H9 (cell line): ENCODE results near the gene PDPK1. TPM values are rescaled to one million over a fixed set of nuclear protein-coding genes. Genes with fewer than 3 reads are reported as not detected.
A peak's percentile ranks its signal among the peaks of the same experiment; 100 is the strongest.
"Not testable (repeated sequence)": the region's sequence is repeated elsewhere in the genome, so short reads cannot be mapped to it uniquely, and the experiment has no call there.

ENCODE experiments used
- DNase-seq: peaks from one replicate; pipeline ENCODE4 v3.0.0-alpha.2; 2017
- H2AFZ ChIP-seq: one replicate; pipeline ENCODE4 v1.6.1; 2013; ENCODE audit warnings: mild to moderate bottlenecking, low read length, control low read depth, moderate library complexity
- H2AK5ac ChIP-seq: 2 replicates; pipeline ENCODE4 v1.6.1; 2013; ENCODE audit warnings: low read length, control low read depth, mixed read lengths; ENCODE audit not compliant: insufficient read length
- H2BK120ac ChIP-seq: one replicate; pipeline ENCODE4 v1.6.1; 2013; ENCODE audit warnings: low read depth, mild to moderate bottlenecking, low read length, control low read depth, inconsistent platforms; ENCODE audit not compliant: poor library complexity, severe bottlenecking
- H2BK12ac ChIP-seq: 2 replicates; pipeline ENCODE4 v1.6.1; 2013; ENCODE audit warnings: low read length, control low read depth, mixed read lengths, low read depth; ENCODE audit not compliant: insufficient read length
- H2BK15ac ChIP-seq: 2 replicates; pipeline ENCODE4 v1.6.1; 2013; ENCODE audit warnings: low read depth, low read length, control low read depth
- H2BK20ac ChIP-seq: one replicate; pipeline ENCODE4 v1.6.1; 2013; ENCODE audit warnings: low read depth, mild to moderate bottlenecking, low read length, control low read depth, inconsistent platforms; ENCODE audit not compliant: poor library complexity, severe bottlenecking
- H2BK5ac ChIP-seq: 2 replicates; pipeline ENCODE4 v1.6.1; 2013; ENCODE audit warnings: low read length, control low read depth, mixed read lengths; ENCODE audit not compliant: insufficient read length
- H3K14ac ChIP-seq: 2 replicates; pipeline ENCODE4 v1.6.1; 2013; ENCODE audit warnings: low read length, control low read depth; ENCODE audit not compliant: insufficient read depth
- H3K18ac ChIP-seq: 2 replicates; pipeline ENCODE4 v1.6.1; 2013; ENCODE audit warnings: low read depth, mild to moderate bottlenecking, mixed read lengths, low read length, control low read depth; ENCODE audit not compliant: insufficient read length
- H3K23ac ChIP-seq: 2 replicates; pipeline ENCODE4 v1.6.1; 2013; ENCODE audit warnings: low read length, control low read depth, mixed read lengths, low read depth; ENCODE audit not compliant: insufficient read length
- H3K23me2 ChIP-seq: 2 replicates; pipeline ENCODE4 v1.6.1; 2013; ENCODE audit warnings: low read depth, mild to moderate bottlenecking, mixed read lengths, low read length, control low read depth; ENCODE audit not compliant: insufficient read length, poor library complexity, severe bottlenecking
- H3K27ac ChIP-seq: 2 replicates; pipeline ENCODE4 v1.5.1; 2013; ENCODE audit warnings: low read length, control low read depth, mixed read lengths, low read depth; ENCODE audit not compliant: insufficient read length
- H3K27me3 ChIP-seq: 2 replicates; pipeline ENCODE4 v1.6.1; 2013; ENCODE audit warnings: low read length, control low read depth, inconsistent platforms; ENCODE audit not compliant: insufficient read depth
- H3K4ac ChIP-seq: 2 replicates; pipeline ENCODE4 v1.6.1; 2013; ENCODE audit warnings: low read depth, mild to moderate bottlenecking, control low read depth, inconsistent platforms, low read length, moderate library complexity
- H3K4me1 ChIP-seq: 2 replicates; pipeline ENCODE4 v1.6.1; 2013; ENCODE audit warnings: low read length, control low read depth, inconsistent platforms; ENCODE audit not compliant: insufficient read depth
- H3K4me2 ChIP-seq: 2 replicates; pipeline ENCODE4 v1.6.1; 2013; ENCODE audit warnings: low read length, control low read depth, mixed read lengths; ENCODE audit not compliant: insufficient read length, insufficient read depth
- H3K56ac ChIP-seq: 2 replicates; pipeline ENCODE4 v1.6.1; 2013; ENCODE audit warnings: low read depth, mild to moderate bottlenecking, mixed read lengths, low read length, control low read depth; ENCODE audit not compliant: insufficient read length
- H3K79me1 ChIP-seq: 2 replicates; pipeline ENCODE4 v1.6.1; 2013; ENCODE audit warnings: low read depth, mild to moderate bottlenecking, moderate library complexity, low read length, control low read depth, inconsistent platforms; ENCODE audit not compliant: insufficient read depth, poor library complexity, severe bottlenecking
- H3K79me2 ChIP-seq: 2 replicates; pipeline ENCODE4 v1.6.1; 2013; ENCODE audit warnings: low read length, control low read depth, inconsistent platforms; ENCODE audit not compliant: insufficient read depth
- H3K9ac ChIP-seq: 2 replicates; pipeline ENCODE4 v1.6.1; 2013; ENCODE audit warnings: low read length, control low read depth, mixed read lengths; ENCODE audit not compliant: insufficient read length; ENCODE audit errors: extremely low read depth
- H3K9me3 ChIP-seq: one replicate; pipeline ENCODE4 v1.6.1; 2013; ENCODE audit warnings: low read depth, low read length, inconsistent platforms; ENCODE audit not compliant: control insufficient read depth
- H3T11ph ChIP-seq: one replicate; pipeline ENCODE4 v1.6.1; 2013; ENCODE audit warnings: mild to moderate bottlenecking, low read length, control low read depth, inconsistent platforms
- H4K20me1 ChIP-seq: one replicate; pipeline ENCODE4 v1.6.1; 2013; ENCODE audit not compliant: control insufficient read depth, insufficient read length, insufficient read depth
- H4K5ac ChIP-seq: 2 replicates; pipeline ENCODE4 v1.6.1; 2013; ENCODE audit warnings: low read depth, mild to moderate bottlenecking, mixed read lengths, low read length, control low read depth; ENCODE audit not compliant: insufficient read length
- H4K8ac ChIP-seq: replicated peaks from 2 replicates; pipeline ENCODE4 v1.6.1; 2013; ENCODE audit warnings: low read length, control low read depth, mixed read lengths, low read depth; ENCODE audit not compliant: insufficient read length
- H4K91ac ChIP-seq: 2 replicates; pipeline ENCODE4 v1.6.1; 2013; ENCODE audit warnings: low read depth, mild to moderate bottlenecking, moderate library complexity, mixed read lengths, low read length, control low read depth; ENCODE audit not compliant: insufficient read length
- H3K27ac Mint-ChIP-seq, 3 experiments: 2 replicates in 2 of 3; 3 replicates in 1 of 3; pipeline ENCODE4 v1.8.0; 2020 to 2021; ENCODE audit warnings: mixed read lengths in 3 of 3, mild to moderate bottlenecking in 1 of 3, moderate library complexity in 1 of 3
- H3K27me3 Mint-ChIP-seq: 2 replicates; pipeline ENCODE4 v1.8.0; 2021; ENCODE audit warnings: low read depth, mild to moderate bottlenecking, moderate library complexity, mixed read lengths
- H3K36me3 Mint-ChIP-seq, 3 experiments: 2 replicates in 2 of 3; 3 replicates in 1 of 3; pipeline ENCODE4 v1.8.0; 2020 to 2021; ENCODE audit warnings: low read depth in 3 of 3, mixed read lengths in 3 of 3; ENCODE audit not compliant: insufficient read depth in 1 of 3
- H3K4me1 Mint-ChIP-seq, 2 experiments: 2 replicates each; pipeline ENCODE4 v1.8.0; 2020; ENCODE audit warnings: mixed read lengths in 2 of 2
- H3K4me3 Mint-ChIP-seq, 2 experiments: 2 replicates in 1 of 2; 3 replicates in 1 of 2; pipeline ENCODE4 v1.8.0; 2020 to 2021; ENCODE audit warnings: mild to moderate bottlenecking in 2 of 2, mixed read lengths in 2 of 2, moderate library complexity in 1 of 2
- H3K9me3 Mint-ChIP-seq, 2 experiments: 2 replicates in 1 of 2; 3 replicates in 1 of 2; pipeline ENCODE4 v1.8.0; 2020; ENCODE audit warnings: mild to moderate bottlenecking in 2 of 2, mixed read lengths in 2 of 2, moderate library complexity in 1 of 2
- WGBS: extraction: QIAGEN DNeasy Blood & Tissue Kit; methylation state at CpG from one replicate; pipeline ENCODE4 v1.1.7; 2013; ENCODE audit warnings: missing lambda C conversion rate, low lambda C conversion rate, mixed read lengths; ENCODE audit not compliant: insufficient read length; ENCODE audit errors: extremely low coverage; 5-methylcytosine and 5-hydroxymethylcytosine counted together
- total RNA-seq: library from RNA; stranded (reverse); gene quantifications from 2 replicates; pipeline ENCODE4 v1.2.1, GENCODE V29; 2021
- TF ChIP-seq, protein P1 (sequence below): fragments of 200-600 bp; sonication (generic); conservative IDR thresholded peaks from 3 replicates; pipeline ENCODE4 v1.8.0; 2021; ENCODE audit warnings: antibody characterized with exemption, mild to moderate bottlenecking

PDPK1 gene
- total RNA-seq, 1 experiment from 2014 or later = 32.8 TPM

DNA sequence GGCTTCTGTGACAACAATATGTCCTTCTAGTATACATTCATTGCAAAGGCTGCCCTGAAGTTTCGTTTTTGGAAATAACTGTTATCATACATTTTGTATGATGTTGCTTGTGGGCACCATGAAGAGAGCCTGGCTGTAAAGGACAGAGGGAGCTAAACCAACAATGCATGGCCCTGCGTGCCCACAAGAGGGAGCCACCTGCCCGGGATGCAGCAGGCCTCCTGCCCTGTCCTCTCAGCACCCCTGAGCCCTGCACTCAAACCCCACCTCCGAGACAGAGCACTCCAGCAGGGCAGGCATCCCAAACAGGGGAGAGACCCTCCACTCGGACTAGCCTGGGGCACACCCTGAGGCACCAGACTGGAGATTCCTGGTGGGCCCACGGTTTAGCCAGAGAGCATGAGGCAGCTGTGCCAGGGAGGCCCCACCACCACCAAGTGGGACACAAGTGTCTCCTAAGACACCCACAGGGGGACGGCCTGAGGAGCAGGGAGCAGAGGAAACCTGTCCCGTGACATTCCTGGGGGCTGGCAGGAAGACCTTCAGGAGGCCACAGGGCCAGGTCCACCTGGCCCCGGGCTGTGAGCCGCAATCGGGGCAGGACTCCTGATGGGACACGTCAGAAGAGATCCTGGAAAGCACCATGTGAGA, 101.4 kb downstream of the PDPK1 start:
- H2BK12ac ChIP-seq, H3K79me1 ChIP-seq, H3K9me3 Mint-ChIP-seq, H3K23ac ChIP-seq, H2AK5ac ChIP-seq, H3K27ac Mint-ChIP-seq, H3K18ac ChIP-seq, H4K20me1 ChIP-seq, H2AFZ ChIP-seq, H3K36me3 Mint-ChIP-seq, H3K23me2 ChIP-seq, H3T11ph ChIP-seq, H3K4me2 ChIP-seq, H3K27ac ChIP-seq, H3K9ac ChIP-seq, H4K8ac ChIP-seq, DNase-seq, H2BK20ac ChIP-seq, H3K27me3 ChIP-seq, H3K4me1 ChIP-seq, H3K27me3 Mint-ChIP-seq, H4K5ac ChIP-seq, H2BK15ac ChIP-seq, H3K4me1 Mint-ChIP-seq, H2BK120ac ChIP-seq, H3K79me2 ChIP-seq, H3K14ac ChIP-seq, H3K9me3 ChIP-seq, H4K91ac ChIP-seq, H3K4ac ChIP-seq, H3K4me3 Mint-ChIP-seq, H2BK5ac ChIP-seq, H3K56ac ChIP-seq: not testable (repeated sequence)
- TF ChIP-seq, protein P1, sequence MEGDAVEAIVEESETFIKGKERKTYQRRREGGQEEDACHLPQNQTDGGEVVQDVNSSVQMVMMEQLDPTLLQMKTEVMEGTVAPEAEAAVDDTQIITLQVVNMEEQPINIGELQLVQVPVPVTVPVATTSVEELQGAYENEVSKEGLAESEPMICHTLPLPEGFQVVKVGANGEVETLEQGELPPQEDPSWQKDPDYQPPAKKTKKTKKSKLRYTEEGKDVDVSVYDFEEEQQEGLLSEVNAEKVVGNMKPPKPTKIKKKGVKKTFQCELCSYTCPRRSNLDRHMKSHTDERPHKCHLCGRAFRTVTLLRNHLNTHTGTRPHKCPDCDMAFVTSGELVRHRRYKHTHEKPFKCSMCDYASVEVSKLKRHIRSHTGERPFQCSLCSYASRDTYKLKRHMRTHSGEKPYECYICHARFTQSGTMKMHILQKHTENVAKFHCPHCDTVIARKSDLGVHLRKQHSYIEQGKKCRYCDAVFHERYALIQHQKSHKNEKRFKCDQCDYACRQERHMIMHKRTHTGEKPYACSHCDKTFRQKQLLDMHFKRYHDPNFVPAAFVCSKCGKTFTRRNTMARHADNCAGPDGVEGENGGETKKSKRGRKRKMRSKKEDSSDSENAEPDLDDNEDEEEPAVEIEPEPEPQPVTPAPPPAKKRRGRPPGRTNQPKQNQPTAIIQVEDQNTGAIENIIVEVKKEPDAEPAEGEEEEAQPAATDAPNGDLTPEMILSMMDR = peak; percentile 35; the same call in 2 of the 3 replicates
- no CpG with 5 or more reads among the region's 12 CpGs for WGBS

DNA sequence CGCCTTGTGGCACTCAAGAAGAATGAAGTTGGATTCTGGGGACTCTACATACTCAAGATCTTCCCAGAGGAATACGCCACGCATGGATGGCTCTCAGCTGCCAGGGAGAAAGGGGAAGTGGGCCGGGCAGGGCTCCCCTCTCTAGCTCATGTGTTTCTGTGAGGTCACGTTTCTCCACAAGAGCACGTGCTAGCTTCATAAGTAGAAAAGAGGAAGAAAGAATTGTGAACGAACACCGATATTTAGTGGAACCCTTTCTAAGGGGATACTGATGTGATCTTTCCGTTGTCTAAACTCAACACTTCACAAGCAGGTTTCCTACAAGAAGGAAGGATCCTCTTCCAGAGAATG, 101.9 kb downstream of the PDPK1 start:
- not testable (repeated sequence) for H4K8ac ChIP-seq, H3K36me3 Mint-ChIP-seq, H3K18ac ChIP-seq, H2BK12ac ChIP-seq, H3K4ac ChIP-seq, H3K4me3 Mint-ChIP-seq, H3K4me2 ChIP-seq, H4K5ac ChIP-seq, H3K79me2 ChIP-seq, H2BK5ac ChIP-seq, H4K91ac ChIP-seq, H3K79me1 ChIP-seq, H3K4me1 ChIP-seq, H3K14ac ChIP-seq, H3K9me3 ChIP-seq, H3K27ac ChIP-seq, H2BK20ac ChIP-seq, H3K27me3 Mint-ChIP-seq, H3K27ac Mint-ChIP-seq, H3K56ac ChIP-seq, H3K4me1 Mint-ChIP-seq, H3K27me3 ChIP-seq, H2AK5ac ChIP-seq, H2AFZ ChIP-seq, H3K23me2 ChIP-seq, H4K20me1 ChIP-seq, H3K23ac ChIP-seq, H2BK120ac ChIP-seq, DNase-seq, H3K9ac ChIP-seq, H2BK15ac ChIP-seq, H3K9me3 Mint-ChIP-seq, H3T11ph ChIP-seq
- WGBS = no CpG with 5 or more reads among the region's 9 CpGs
